Astrocyte of the spinal cord (primary cell): Measurements from ENCODE around the gene ESYT2.

Experiments used
- DNase-seq: peaks from one replicate; pipeline ENCODE4 v3.0.0; 2011; ENCODE audit warnings: low read depth, low spot score
- H3K4me3 ChIP-seq: 2 replicates; pipeline ENCODE4 v1.5.1; 2011; ENCODE audit warnings: low read depth, mild to moderate bottlenecking, low read length, moderate library complexity
- in situ Hi-C: cut with HindIII; loops from 2 replicates; pipeline ENCODE4 v1.10.0; 2017; ENCODE audit warnings: low sequenced_read_pairs
- TF ChIP-seq, protein P1 (sequence below): IDR thresholded peaks from 2 replicates; pipeline ENCODE4 v1.5.1; 2012; ENCODE audit warnings: low read depth, mild to moderate bottlenecking, low read length, inconsistent platforms

Gene ESYT2

DNA sequence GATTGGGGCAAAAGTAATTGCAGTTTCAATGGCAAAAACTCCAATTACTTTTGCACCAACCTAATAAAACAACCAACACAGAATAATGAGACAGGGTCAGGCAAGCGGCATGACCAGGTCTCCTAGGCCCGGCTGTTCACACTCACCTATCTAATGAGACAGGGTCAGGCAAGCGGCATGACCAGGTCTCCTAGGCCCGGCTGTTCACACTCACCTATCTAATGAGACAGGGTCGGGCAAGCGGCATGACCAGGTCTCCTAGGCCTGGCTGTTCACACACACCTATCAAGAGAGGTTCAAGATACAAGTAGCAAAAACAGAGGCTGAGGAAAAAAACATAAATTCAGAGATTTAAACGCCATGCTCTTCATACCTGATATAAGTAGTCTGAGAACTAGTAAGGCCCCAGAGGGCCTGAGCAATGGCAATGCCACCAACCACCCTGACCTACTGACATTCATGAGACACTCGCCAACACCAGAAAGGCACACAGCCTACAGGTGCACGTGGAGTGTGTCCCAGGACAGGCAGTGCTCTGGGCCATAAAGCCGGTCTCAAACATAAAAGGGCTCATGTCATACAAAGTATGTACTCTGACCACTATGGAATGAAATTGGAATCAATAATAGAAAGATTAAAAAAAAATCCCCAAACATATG is 84.1 kb downstream of the ESYT2 start:
- TF ChIP-seq, protein P1, sequence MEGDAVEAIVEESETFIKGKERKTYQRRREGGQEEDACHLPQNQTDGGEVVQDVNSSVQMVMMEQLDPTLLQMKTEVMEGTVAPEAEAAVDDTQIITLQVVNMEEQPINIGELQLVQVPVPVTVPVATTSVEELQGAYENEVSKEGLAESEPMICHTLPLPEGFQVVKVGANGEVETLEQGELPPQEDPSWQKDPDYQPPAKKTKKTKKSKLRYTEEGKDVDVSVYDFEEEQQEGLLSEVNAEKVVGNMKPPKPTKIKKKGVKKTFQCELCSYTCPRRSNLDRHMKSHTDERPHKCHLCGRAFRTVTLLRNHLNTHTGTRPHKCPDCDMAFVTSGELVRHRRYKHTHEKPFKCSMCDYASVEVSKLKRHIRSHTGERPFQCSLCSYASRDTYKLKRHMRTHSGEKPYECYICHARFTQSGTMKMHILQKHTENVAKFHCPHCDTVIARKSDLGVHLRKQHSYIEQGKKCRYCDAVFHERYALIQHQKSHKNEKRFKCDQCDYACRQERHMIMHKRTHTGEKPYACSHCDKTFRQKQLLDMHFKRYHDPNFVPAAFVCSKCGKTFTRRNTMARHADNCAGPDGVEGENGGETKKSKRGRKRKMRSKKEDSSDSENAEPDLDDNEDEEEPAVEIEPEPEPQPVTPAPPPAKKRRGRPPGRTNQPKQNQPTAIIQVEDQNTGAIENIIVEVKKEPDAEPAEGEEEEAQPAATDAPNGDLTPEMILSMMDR = no peak
- no peak overlapping the region for H3K4me3 ChIP-seq
- DNase-seq = no peak
- in situ Hi-C loops = no loop called here

DNA sequence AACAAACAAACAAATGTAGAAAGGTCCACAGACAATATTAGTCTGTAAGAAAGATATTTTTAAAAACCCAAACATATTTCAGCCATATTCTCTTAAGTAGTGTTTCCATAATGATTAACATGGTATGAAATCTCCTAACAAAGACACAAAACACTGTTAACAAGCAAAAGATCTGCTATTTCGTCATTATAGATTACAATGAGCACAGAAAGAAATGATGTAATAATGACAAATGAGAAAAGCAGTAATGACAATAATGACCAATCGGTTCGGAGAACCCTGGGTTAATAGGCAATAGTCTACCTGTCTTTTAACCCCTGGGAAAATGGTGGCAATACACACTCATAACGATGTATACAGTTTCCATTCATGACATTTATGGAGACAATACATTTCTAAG is 85.2 kb downstream of the ESYT2 start:
- DNase-seq = no peak
- in situ Hi-C loops = no loop called here
- H3K4me3 ChIP-seq = no peak overlapping the region
- TF ChIP-seq, protein P1 = no peak

- in situ Hi-C loops = no loop called here
- H3K4me3 ChIP-seq = no peak overlapping the region
- no peak for DNase-seq
- TF ChIP-seq, protein P1 = no peak
These were observed 86.1 kb downstream of the ESYT2 start for GRCh38 chr7:158743219-158743618.

DNA sequence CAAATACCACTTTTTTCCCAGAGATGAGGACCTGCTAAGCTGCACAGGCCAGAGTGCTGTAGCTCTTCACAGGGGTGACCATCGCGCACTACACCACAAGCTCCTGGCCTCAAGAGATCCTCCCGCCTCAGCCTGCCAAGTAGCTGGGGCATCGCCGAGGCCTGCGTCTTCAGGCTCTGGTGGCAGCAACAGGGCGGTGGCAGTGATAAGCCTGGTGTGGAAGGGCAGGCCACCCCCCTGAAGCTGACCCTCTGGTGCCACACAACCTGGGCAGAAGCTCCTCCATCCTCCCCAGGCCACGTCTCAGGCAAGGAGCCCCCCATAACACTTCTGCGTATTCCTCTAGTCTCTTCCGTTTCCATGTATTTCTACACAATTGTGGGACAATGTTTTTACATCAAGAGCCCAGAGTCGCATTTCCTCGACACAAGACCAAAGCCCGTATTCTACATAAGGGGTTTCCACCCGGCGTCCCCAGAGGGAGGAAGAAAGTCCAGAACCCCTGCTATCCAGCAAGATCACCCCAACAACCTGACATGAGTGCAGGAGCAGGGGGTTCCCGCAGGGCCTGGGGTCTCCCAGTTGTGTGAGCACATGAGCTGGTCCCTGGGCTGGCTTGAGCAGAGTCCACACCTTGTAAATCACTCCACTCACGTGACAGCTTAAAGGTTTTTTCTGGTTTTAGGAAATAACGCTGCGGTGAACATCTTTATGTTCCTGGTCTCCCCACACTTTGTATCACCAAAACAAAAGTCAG is 87.1 kb downstream of the ESYT2 start:
- H3K4me3 ChIP-seq = no peak overlapping the region
- DNase-seq = no peak
- in situ Hi-C loops = no loop called here
- TF ChIP-seq, protein P1 = no peak

GRCh38 chr7:158741294-158741666 is 88.0 kb downstream of the ESYT2 start:
- no peak for DNase-seq
- in situ Hi-C loops = no loop called here
- TF ChIP-seq, protein P1 = no peak

GRCh38 chr7:158740657-158741293 is 88.5 kb downstream of the ESYT2 start:
- in situ Hi-C loops = no loop called here
- H3K4me3 ChIP-seq = no peak overlapping the region
- DNase-seq = peak; percentile 98
- TF ChIP-seq, protein P1 = peak; percentile 29

More at GRCh38 chr7:158741294-158741666, 88.0 kb downstream of the ESYT2 start:
- no peak overlapping the region for H3K4me3 ChIP-seq
